GM18868 (cell line): ENCODE measurements around the gene ZNRF3.
"Not testable (repeated sequence)": the region's sequence is repeated elsewhere in the genome, so short reads cannot be mapped to it uniquely, and the experiment has no call there.

Experiments used
- ATAC-seq: cut with Tn5 transposase; IDR thresholded peaks from one replicate; pipeline ENCODE4 v1.9.1; 2021; ENCODE audit warnings: mild to moderate bottlenecking, moderate library complexity; ENCODE audit not compliant: unreplicated experiment

The ZNRF3 gene

DNA sequence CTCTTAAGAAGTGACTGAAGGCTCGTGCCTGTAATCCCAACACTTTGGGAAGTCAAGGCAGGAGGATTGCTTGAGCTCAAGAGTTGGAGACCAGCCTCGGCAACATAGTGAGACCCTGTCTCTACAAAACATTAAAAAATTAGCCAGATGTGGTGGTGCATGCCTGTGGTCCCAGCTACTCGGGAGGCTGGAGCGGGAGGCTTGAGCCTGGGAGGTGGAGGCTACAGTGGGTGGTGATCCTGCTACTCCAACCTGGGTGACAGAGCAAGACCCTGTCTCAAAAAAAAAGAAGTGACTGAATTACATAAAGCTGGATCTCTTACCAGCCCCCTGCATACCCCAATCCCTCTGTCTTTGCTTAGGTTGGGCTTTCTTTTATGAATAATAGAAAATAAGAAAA lies 120.2 kb downstream of the ZNRF3 start:
- no peak for ATAC-seq

DNA sequence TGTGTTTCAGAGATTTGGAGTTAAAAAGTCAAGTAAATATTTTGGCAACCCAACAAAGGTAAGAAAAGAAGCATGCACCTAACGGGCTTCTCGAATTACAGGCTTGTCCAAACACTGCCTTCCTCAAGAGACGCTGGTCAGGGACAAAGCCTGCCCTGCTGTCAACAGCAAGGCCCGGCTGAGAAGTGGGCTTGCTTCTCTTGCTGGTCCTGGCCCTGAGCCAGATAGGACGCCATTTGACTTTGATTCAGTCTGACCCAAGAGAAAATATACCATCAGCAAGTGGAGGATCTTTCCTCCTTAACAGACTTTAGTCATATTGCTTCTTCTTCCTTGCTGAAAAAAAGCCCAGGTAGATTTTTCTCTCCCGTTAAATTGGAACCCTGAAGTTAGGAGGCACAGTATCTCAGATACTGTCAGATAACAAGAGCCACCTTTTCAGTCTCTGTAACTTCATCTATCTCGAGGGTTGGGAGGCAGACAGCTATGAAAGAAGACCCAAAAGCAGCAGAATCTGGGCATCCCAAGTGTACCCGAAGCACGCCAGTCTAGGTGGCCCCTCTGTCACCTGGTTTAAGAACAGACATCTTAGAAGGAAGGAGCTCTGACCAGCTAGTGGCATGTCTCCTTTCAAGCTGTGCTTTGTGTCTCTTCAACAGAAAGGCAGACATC lies 120.7 kb downstream of the ZNRF3 start:
- ATAC-seq, result no peak

DNA sequence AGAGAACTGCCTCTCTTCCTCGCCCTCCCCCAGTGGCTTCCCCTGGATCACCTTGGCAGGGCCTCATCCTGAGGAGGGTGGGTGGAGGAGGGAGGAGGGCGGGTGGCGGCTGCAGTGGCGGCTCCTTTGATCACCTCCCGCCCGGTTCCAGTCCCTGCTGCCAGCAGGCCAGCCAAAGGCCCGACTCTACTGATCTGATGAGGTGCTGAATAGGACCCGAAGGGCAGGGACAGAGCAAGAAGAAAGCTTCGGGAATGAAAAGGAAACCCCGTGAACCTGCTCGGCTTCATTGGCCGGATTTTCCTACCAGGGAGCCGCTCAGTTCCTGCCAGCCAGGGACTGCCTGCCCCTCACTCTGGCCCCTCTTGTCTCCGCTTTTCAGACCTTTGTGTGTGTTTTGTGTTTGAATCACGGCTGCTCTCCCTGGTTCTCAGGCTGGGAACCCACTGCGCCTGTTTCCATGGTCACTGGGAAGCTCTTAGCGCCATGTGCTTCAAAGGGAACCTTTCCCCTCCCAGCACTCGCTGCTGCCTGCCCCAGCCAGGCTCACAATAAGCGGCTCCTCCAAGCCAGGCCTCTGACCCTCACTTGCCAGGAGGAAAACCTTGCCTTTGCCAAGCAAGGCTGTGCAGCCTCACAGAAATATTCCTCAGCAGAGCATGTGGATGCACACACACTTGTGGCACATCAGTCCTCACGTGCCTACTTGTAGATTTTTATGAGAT lies 121.4 kb downstream of the ZNRF3 start:
- ATAC-seq, result no peak

DNA sequence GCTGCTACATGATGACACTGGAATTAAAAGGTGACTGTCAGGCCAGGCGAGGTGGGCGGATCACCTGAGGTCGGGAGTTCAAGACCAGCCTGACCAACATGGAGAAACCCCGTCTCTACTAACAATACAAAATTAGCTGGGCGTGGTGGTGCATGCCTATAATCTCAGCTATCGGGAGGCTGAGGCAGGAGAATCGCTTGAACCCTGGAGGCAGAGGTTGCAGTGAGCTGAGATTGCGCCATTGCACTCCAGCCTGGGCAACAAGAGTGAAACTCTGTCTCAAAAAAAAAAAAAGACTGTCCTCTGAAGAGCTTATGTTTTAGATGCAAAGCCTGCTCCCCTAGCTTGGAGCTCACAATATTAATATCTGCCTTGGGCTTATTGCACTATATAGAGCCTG lies 122.4 kb downstream of the ZNRF3 start:
- not testable (repeated sequence) for ATAC-seq

DNA sequence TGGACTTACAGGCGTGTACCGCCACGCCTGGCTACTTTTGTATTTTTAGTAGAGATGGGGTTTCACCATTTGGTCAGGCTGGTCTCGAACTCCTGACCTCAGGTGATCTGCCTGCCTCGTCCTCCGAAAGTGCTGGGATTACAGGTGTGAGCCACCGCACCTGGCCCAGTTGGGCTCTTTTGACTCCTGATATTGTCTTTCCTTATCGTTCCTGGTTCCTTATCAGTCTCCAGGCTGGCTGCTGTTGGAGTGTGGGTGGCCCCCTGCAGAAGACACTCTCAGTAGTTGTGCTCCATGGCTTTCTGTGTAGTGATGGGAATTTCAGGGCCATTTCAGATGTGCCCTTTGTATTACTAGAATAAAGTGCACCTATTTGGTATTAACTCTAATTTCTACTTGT lies 123.0 kb downstream of the ZNRF3 start:
- ATAC-seq, result no peak

DNA sequence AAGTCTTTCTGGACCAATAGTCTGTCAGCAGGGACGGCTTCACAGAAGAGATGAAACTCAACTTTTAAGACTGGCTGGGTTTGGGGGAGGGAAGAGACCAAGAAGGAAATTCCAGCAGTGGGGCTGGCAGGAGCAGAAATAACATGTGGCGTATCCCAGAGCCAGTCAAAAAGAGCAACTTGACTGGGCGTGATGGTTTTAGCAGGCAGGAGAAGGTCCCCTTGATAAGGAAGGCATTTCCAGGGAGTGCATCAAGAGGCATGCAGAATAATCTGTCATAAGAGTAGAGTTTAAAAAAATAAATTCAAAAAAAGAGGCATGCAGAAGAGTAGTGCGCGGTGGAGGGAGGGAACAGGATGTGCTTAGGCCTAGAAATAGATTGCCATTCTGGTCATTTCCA lies 125.8 kb downstream of the ZNRF3 start:
- ATAC-seq, result no peak

DNA sequence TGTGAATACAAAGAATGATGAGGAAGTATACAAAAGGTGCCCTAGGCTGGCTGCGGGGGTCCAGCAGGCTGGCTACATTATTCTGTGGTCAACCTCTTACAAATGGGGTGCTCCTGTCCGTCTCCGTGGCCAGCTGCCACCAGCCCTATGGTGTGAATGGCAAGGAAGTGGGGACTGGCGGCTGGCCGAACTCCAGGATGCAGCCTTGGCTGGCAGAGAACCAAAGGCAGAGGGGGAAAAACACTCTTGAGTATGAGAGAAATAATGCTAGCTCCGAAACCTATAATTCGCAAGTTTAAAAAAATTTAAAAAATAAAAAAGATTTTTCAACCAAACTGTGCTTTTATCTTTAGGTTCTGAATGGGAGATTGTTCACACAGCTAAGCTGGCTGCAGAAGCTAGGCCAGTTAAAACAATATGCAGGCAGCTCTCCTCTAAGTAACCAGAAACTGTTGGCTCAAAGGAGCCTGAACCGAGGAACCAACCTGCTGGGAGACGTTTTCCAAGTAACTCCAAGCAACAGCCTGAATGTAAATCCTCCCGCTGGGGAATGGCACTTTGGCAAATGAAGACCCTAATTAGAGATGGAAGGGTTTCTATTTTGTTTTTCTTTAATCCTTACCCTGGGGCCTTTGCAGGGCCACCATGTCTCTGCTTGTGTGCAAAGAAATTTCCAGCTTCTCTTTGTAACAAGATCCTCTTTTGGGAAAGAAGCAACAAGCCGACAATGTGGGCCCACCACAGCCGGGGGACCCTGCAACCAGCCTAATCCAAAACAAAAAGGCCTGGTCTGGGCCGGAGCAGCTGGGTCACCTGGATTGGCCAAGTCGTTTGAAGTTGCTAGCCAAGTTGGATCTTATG lies 128.1 kb downstream of the ZNRF3 start:
- no peak for ATAC-seq

DNA sequence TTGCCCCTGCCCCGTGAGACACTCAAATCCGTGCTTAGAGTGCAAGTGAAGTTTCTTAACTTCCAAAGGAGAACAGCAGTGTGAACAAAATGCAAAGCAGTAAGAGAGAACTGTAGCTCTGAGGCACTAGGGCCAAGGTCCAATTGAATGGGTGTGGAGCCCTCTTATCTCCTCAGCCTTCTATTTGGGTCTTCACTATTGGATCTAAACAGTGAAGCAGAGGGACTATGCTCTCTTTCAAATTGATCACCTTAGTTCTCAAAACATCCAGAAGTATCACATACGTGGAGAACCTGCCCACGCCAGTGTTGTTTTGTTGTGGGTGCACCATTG lies 128.7 kb downstream of the ZNRF3 start:
- ATAC-seq, result no peak

DNA sequence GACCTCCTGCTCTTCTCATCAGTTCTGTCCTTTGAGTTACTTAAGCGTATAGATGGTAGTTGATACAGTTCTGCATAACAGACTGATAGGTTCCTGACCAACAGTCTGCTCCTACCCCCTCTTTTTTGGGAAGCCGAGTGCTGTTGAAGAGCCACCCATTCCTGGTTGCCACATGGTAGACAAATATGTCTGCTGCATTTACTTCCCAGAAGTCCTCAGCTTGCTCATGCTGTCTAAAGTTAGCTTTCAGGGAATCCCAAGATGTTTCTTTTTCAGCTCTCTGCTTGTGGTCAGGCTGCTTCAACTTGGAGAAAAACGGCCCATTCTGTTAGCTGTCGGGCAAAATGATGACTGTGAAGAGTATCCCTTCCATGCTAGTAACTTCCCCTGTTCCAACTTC lies 129.6 kb downstream of the ZNRF3 start:
- no peak for ATAC-seq

DNA sequence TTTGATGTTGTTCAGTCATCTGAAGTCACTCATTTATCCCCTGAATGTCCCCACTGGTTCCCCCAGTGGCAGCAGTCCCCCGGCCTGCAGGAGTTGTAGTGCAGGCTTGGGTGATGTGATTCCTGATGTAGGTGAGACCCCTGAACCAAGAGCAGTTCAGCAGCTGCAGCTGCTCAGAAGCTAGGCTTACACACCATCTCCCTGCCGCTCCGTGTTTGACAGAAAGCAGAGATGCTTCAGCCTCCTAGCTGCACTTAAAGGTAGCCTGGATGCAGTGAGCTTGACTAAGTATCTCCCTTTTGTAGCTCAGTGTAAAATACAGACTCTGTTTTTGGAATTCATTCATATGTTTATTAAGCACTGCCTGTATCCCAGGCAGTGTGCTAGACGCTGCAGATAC lies 130.9 kb downstream of the ZNRF3 start:
- ATAC-seq, result no peak

DNA sequence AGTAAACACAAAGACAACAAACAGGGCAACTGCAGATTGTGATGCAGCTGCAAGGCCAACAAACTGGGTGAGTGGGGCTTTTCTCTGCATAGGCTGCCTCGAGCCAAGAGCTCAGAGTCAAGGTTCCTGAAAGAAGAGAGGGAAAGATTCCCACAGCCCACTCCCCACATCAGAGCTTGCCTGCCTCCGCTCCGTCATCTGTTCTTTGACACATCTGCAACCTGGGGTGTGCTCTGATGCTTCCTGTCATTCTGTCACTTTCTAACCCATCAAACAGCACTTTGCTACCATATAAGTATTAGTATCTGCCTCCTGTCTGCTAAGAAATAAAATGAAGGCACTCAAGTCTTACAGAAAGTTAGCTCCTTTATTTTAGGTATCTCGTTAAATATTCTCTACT lies 131.4 kb downstream of the ZNRF3 start:
- ATAC-seq, result no peak

DNA sequence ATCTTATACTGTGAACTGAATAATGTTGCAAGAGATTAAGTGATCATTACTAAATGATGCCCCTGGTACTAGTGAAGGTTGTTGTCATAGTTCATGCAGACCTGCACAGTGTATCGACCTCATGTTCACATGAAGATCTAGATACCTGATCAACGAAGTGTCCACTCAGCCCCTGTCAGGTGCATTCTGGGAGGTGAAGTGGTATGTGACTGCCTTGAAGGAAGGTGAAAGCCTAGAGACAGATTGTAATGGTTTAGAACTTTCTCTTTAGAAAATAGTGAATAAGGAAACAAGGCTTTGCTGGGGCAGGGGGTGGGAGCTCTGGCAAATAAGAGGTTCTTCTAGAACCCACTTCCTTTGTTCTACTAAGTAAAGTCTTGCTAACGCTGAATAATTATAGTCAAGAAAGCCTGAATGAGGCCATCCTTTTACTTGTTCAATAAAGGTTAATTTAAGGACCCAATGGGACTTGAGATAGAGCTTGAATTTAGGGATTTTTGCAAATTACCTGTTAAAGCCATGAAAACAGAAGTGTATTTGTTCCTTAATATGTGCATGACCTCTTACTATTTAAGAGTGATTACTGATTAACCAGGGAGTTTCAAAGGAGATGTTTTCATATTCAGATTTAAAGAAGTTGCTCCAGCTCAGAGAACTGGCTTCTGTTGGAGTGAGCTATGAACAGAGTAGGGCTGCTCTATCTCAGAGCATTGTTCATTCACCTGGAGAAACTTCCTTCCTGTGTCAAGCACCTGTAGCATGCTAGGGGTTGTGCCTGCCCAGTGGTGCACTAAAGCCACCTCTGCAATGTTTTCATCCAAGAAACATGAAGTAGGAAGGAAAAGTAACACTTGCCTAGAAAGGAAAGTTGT lies 132.9 kb downstream of the ZNRF3 start:
- ATAC-seq, result no peak

DNA sequence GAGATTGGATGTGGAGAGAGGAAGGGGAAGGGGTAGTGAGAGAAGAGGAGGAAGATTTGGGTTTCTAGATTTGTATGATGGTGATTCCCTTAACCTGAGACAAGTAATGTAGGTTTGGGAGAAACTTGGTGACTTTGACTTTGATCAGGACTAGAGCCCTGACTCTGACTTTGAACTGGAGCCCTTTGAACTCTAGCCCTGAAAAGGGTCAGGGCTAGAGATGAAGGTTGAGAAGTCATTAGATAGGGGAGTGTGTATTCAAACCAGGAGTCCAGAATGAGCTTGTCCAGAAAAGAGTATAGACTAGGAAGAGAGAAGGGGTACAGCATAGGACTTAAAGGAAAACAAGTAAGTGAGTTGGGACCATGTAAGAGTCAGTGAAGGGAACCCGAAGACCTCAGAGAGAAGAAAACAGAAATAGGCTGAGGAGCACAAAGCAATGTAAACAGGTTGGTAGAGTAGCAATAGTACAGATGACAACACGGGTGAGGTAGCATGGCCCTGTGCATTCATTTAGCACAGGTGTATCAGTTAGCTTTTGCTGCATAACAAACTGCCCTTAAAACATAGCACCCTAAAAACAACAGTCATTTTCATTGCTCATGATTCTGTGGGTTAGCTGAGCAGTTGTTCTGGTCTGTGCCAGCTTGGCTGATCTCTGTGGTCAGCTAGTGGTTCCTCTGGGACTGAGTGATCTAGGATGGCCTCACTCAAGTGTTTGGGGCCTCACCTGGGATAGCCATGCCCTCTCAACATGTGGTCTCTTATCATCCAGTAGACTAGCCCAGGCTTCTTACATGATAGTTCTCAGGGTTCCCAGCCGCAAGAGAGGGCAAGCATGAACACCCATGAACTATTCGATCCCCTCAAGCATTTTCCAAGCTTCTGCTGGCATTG lies 135.2 kb downstream of the ZNRF3 start:
- ATAC-seq, result no peak

DNA sequence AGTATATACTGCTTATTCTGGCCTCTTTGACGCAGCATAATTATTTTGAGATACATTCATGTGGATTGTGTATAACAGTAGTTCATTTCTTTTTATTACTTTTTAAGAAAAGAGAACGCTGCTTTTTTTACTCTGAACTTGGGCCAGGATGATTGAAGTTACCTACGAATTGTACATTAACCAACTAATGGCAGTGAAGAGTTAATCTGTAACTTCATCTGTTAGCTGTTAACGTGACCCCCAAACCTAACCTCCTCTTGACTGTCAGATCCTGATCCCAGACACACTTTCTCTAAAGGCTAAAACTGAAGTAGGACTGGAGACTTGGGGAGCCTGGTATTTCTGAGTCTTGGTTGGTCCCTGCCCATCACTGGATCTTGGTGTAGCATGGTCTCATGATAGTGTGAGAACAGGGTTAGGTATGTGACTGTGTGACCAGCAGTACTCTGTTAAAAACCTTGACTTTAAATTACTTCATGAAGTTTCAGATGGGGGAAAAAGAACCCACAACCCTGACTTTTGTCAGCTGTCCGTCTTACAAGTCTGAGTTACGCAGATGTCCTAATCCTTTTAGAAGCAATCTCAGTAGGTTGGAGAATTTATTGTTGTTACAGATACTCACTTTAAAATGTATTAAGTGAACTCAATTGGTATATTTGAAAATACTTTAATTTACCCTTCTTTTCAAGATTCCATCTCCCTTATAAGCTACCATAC lies 138.9 kb downstream of the ZNRF3 start:
- no peak for ATAC-seq

DNA sequence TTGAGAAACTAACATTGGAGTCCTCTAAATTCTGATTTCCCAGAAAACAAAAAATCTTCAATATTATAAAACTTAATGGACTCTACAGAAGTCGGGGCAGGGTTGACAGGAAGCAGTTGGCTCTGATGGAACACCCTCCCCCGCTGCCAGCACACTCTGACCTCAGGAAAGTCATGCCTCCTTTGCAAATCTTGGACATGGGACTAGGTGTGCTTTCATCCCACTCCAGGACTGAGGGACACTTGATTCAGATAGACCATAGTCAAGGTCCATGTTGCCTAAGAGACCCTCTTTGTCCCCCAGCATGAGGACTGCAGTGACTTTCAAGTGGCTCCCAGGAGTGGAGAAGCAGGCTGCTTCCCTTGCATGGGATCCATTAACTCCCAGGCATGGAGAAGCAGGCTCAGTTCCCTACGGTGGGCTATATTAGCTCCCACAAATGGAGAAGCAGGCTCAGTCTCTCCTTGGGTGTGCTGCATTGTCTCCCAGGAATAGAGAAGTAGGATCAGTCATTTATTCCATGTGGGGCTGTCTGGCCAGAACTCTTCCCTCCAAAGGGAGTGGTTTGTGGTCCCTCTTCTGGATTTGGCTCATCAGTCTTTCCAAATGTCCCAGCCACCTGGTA lies 139.9 kb downstream of the ZNRF3 start:
- ATAC-seq, result no peak

DNA sequence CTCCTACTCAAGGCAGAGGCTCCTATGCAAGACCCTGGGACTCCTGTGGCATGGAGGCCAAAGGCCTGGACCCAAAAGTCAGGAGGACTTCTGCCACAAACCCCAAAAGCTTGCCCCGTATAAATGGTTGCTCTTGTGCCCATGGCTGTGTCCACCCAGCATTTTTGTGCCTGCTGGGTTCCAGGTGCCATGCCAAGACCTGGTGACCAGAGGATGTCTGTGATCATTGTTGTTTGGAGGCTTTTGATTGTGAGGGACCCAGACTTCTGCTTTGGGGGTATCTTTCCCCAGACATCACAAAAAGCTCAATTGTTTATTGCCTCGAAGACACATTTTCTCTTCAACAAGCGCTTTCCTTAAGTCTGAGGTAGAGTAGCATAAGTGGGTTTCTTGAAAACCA lies 143.2 kb downstream of the ZNRF3 start:
- ATAC-seq, result no peak

DNA sequence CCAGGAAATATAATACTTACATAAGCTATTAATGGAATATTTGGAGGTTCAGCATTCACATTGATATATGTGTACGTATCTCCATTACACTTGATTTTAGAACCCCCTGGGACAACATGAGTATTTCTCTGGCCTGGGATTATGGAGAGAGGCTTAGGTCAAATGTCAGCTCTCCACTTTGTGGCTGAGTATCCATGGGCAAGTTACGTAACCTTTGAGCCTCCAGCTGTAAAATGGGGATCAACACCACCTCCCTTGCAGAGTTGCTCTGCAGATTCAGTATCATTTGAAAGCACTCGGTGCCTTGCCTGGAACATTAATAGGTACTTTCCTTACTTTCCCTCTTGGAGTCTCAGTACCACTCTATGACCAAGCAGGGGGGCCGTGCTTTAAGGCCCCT lies 145.1 kb downstream of the ZNRF3 start:
- ATAC-seq, result no peak

DNA sequence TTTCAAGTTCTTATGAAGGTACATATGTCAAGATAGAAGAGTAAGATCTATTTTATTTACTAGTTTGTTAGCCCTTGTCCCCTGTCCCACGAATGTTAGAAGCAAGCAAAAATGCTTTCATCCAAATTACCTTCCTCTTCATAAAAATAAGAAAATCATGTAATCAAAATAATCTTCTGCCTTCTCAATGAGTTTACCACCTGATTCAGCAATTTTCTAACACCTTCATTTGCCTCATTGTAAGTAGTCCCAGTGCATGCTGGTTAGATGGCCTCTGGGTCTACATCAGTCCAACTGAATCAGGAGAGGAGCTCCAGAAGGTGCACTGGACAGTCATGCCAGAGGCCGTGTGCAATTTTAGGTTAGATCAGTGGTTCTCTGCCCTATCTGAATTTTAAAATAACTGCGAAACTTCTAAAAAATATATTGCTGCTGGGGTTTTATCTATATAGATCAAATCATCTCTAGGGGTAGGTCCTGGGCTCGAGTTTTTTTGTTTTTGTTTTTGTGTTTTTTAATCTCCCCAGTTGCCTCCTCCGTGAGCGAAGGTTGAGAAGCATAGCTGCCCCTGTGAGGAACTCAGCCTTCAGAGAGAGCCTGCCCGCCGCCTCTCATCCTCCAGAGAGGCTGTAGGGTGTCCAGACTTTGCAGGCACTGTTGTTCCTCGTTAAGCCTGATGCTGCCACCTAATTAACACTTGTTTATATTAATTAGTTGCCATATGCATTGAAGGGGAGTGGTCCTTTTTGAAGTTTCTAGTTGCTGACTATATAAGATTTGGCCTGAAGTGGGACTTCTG lies 146.0 kb downstream of the ZNRF3 start:
- ATAC-seq, result no peak
